ENCODE results near the gene FBXL5. TPM values are rescaled to one million over a fixed set of nuclear protein-coding genes. Genes with fewer than 3 reads are reported as not detected.

FBXL5 gene
- total and polyA plus RNA-seq, 9 of the 15 experiments (the other 6 are each of a cell fraction or from before 2014, with no cell fraction given) = 6.0 to 35.2 (median 22.1) TPM

GRCh38 chr4:15651676-15652075 lies 3.5 kb downstream of the FBXL5 start:
- FAIRE-seq (no peak), DNase-seq (ENCODE audit: extremely low read depth in 1 of 4, low spot score in 3 of 4) (no peak), ATAC-seq (peak; percentile 1)
- in situ Hi-C loops (cut with MboI) (loop anchor here (25.0 kb wide), 1 partner anchor 639 kb away; the partner anchor contains the start of gene CPEB2), intact Hi-C loops (cut with micrococcal nuclease) (loop anchor here (5.0 to 10.0 kb wide), 5 partner anchors 66 to 647 kb away; partner anchors contain the start of genes CPEB2 and TAPT1)
- POLR2A ChIA-PET = no interaction called here
- H3K9ac ChIP-seq (ENCODE audit: insufficient read depth in 1 of 2, low read depth in 2 of 2, low read length in 2 of 2) = peak overlapping the region in 1 of 2 experiments; percentile 82; a peak in 2 of 4 replicates
- H3K27ac ChIP-seq (ENCODE audit: extremely low read depth, low read depth, low read length) = peak overlapping the region; percentile 81
- WGBS (ENCODE audit: insufficient coverage, low coverage, missing lambda C conversion rate) = 4% methylated on average over 2 of the region's 2 CpGs
- CTCF ChIA-PET (ENCODE audit: low intra/inter-chr PET ratio) = no interaction called here
- no peak overlapping the region for H3K4me3 ChIP-seq
- no peaks in the 10 kb centered on the region for H3K27me3 ChIP-seq (ENCODE audit: control insufficient read depth in 2 of 2, insufficient read depth in 2 of 2, low read length in 2 of 2)
- H3K4me1 ChIP-seq (replicated peaks in 1 of 2; ENCODE audit: control insufficient read depth in 2 of 2, insufficient read depth in 2 of 2, low read length in 2 of 2) = peaks cover 15 to 21% of the 10 kb centered on the region in 2 experiments
- peak overlapping the region; percentile 44 for H3K4me2 ChIP-seq (ENCODE audit: insufficient read depth, low read length)
- H3K36me3 ChIP-seq (ENCODE audit: control insufficient read depth, insufficient read depth, low read length) = 0 out of 3 replicates have a peak, but pooled peaks cover 5% of the 10 kb centered on the region
- peaks cover 80% of the 10 kb centered on the region for H3K79me2 ChIP-seq (ENCODE audit: control insufficient read depth, insufficient read depth, low read length)
- H2AFZ ChIP-seq (ENCODE audit: low read depth, low read length) = no peak overlapping the region
- no TSS peak for BruUV-seq (replicated peaks)
- no peak for TF ChIP-seq ZNF23 (CRISPR knock-in tag; IDR thresholded peaks at IDR 0.05)
- TF ChIP-seq EP400 (IDR thresholded peaks at IDR 0.05) = 0 out of 2 replicates have a peak, but pooled peaks have one; percentile 15
- no peak for TF ChIP-seq KAT7 (CRISPR knock-in tag; IDR thresholded peaks at IDR 0.05; ENCODE audit: borderline replicate concordance)
- no peaks in the 10 kb centered on the region for H4K20me1 ChIP-seq (replicated peaks; ENCODE audit: control insufficient read depth, insufficient read depth, low read length)
- 0 out of 2 replicates have a peak, but pooled peaks cover 3% of the 10 kb centered on the region for H3K9me3 ChIP-seq (replicated peaks; ENCODE audit: control insufficient read depth, insufficient read depth, low read depth, low read length)
- no peaks in the 10 kb centered on the region for H3K9me1 ChIP-seq (ENCODE audit: control insufficient read depth, insufficient read depth, low read length)

DNA sequence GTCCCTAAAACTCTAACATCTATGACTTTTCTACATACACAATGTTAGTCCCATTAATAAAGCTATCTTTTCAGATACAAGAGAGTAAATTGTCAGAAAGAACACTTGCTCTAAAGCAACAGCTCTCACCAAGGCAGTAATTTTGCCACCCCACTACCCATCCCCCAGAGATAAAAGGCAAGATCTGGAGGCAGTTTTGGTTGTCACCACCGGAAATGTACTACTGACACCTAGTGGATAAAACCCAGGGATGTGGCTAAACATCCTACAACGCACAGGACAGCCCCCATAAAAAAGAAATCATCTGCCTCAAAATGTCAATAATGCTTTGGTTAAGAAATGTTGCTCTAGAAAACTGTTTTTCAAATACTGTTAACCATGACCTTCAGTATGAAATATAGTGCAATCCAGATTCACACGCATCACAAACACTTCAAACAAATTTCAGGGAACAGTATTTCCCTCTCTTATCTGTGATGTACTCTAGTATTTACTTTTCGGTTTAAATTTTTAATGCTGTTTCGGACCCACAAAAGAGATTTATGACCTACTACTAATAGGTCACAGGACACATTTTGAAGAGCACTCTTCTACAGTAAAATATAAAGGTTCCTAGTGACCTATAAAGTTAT lies 5.1 kb downstream of the FBXL5 start:
- in situ Hi-C loops (cut with MboI) = loop anchor here (25.0 kb wide), 1 partner anchor 638 kb away; the partner anchor contains the start of gene CPEB2
- peak overlapping the region; percentile 53 for H3K4me2 ChIP-seq (ENCODE audit: insufficient read depth, low read length)
- TF ChIP-seq HNRNPK (IDR thresholded peaks at IDR 0.05; ENCODE audit: low read depth, low read length, poor library complexity, severe bottlenecking) (no peak), KDM1A (IDR thresholded peaks at IDR 0.05) (peak in 1 of 2 experiments; percentile 31; a peak in 1 of 4 replicates), BCL6 (CRISPR knock-in tag; IDR thresholded peaks at IDR 0.05) (no peak), MLLT1 (IDR thresholded peaks at IDR 0.05) (peak in 1 of 2 experiments; percentile 31; a peak in 1 of 4 replicates), XRCC3 (IDR thresholded peaks at IDR 0.05) (no peak), FOXK2 (conservative IDR thresholded peaks at IDR 0.05 in 1 of 2, IDR thresholded peaks at IDR 0.05 in 1 of 2; ENCODE audit: low read depth in 2 of 2) (0 out of 4 replicates have a peak, but pooled peaks of 1 of the 2 experiments have one; percentile 27), PHF21A (IDR thresholded peaks at IDR 0.05; ENCODE audit: borderline replicate concordance, low read depth) (0 out of 2 replicates have a peak, but pooled peaks have one; percentile 41), HEY1 (CRISPR knock-in tag; IDR thresholded peaks at IDR 0.05; ENCODE audit: borderline replicate concordance) (no peak), ZNF444 (CRISPR knock-in tag; IDR thresholded peaks at IDR 0.05) (no peak)

More for the DNA sequence above, 5.1 kb downstream of the FBXL5 start:
- intact Hi-C loops (cut with micrococcal nuclease) = loop anchor here (1.0 to 10.0 kb wide), 7 partner anchors 67 to 645 kb away; partner anchors contain the start of genes CPEB2 and TAPT1
- no peak overlapping the region for H3K4me3 ChIP-seq
- H3K9me1 ChIP-seq (ENCODE audit: control insufficient read depth, insufficient read depth, low read length) = no peaks in the 10 kb centered on the region
- no peaks in the 10 kb centered on the region for H4K20me1 ChIP-seq (replicated peaks; ENCODE audit: control insufficient read depth, insufficient read depth, low read length)
- BruUV-seq (replicated peaks) = no TSS peak
- peaks cover 13 to 15% of the 10 kb centered on the region in 2 experiments; a peak in 4 of 5 replicates for H3K4me1 ChIP-seq (replicated peaks in 1 of 2; ENCODE audit: control insufficient read depth in 2 of 2, insufficient read depth in 2 of 2, low read length in 2 of 2)
- POLR2A ChIA-PET = interaction anchor here (0.6 to 1.0 kb wide), 2 partner anchors 9 to 597 kb away, joined by 3 to 5 read pairs; no protein-coding TSS in a partner anchor
- FAIRE-seq (peak; percentile 90), ATAC-seq (peak; percentile 74), DNase-seq (ENCODE audit: extremely low read depth in 1 of 4, low spot score in 3 of 4) (peak; percentile 50 to 87 (median 60))
- peak overlapping the region; percentile 61 for H3K27ac ChIP-seq (ENCODE audit: extremely low read depth, low read depth, low read length)
- peak overlapping the region in 1 of 2 experiments; percentile 43; a peak in 2 of 4 replicates for H3K9ac ChIP-seq (ENCODE audit: insufficient read depth in 1 of 2, low read depth in 2 of 2, low read length in 2 of 2)
- WGBS (ENCODE audit: insufficient coverage, low coverage, missing lambda C conversion rate) = 11% methylated on average over 5 of the region's 5 CpGs
- no peaks in the 10 kb centered on the region for H3K27me3 ChIP-seq (ENCODE audit: control insufficient read depth in 2 of 2, insufficient read depth in 2 of 2, low read length in 2 of 2)
- H3K9me3 ChIP-seq (replicated peaks; ENCODE audit: control insufficient read depth, insufficient read depth, low read depth, low read length) = no peaks in the 10 kb centered on the region
- peak overlapping the region; percentile 51 for H2AFZ ChIP-seq (ENCODE audit: low read depth, low read length)
- H3K36me3 ChIP-seq (ENCODE audit: control insufficient read depth, insufficient read depth, low read length) = no peaks in the 10 kb centered on the region
- CTCF ChIA-PET (ENCODE audit: low intra/inter-chr PET ratio) = no interaction called here
- H3K79me2 ChIP-seq (ENCODE audit: control insufficient read depth, insufficient read depth, low read length) = peaks cover 93% of the 10 kb centered on the region
